ENCODE measurements around the gene MARCHF3.

DNA sequence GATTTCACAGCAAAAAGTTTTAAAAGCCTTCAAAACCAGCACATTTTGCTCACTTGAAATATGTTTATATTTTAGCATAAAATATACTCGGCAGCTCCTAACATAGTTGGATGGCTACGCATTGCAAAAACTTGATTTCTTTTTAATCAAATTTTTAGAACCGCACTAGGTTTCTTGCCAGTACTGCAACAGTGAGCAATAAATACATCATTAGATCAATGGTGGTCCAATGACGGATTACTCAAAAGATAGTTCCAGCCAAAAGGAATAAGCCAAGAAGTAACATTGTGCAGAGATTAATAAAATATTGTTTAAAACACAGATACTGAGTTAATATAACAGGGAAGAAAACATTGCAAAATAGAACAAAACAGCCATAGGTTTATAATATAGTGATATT, 5.5 kb downstream of the MARCHF3 start:
- TF ChIP-seq CTCF (conservative IDR thresholded peaks at IDR 0.05) (no peak), ZFX (IDR thresholded peaks at IDR 0.05) (no peak)

All from C4-2B (cell line).